Neural cell (in vitro differentiated cells): ENCODE results near the gene TIMM17B.

ENCODE experiments used
- CTCF ChIP-seq: fragments of 450-650 bp; IDR thresholded peaks from 2 replicates; pipeline ENCODE4 v1.5.1; 2014; ENCODE audit warnings: antibody characterized with exemption, mild to moderate bottlenecking, moderate library complexity; ENCODE audit not compliant: poor library complexity, severe bottlenecking
- EZH2 ChIP-seq: fragments of 200-600, 300-800 bp; shearing (Covaris generic), sonication (generic); IDR thresholded peaks from 2 replicates; pipeline ENCODE4 v1.6.1; 2014; ENCODE audit warnings: antibody characterized with exemption, low read length, borderline replicate concordance, mild to moderate bottlenecking; ENCODE audit not compliant: insufficient read depth, poor library complexity, severe bottlenecking
- POLR2AphosphoS5 ChIP-seq: IDR thresholded peaks from 2 replicates; pipeline ENCODE4 v1.6.1; 2012
- RAD21 ChIP-seq: fragments of 450-650 bp; conservative IDR thresholded peaks from 2 replicates; pipeline ENCODE4 v1.6.1; 2014; ENCODE audit warnings: antibody characterized with exemption, mild to moderate bottlenecking, moderate library complexity
- TAF1 ChIP-seq: IDR thresholded peaks from 2 replicates; pipeline ENCODE4 v1.6.1; 2012; ENCODE audit warnings: low read depth
- TF ChIP-seq, protein P1 (sequence below): IDR thresholded peaks from 2 replicates; pipeline ENCODE4 v1.6.1; 2012; ENCODE audit warnings: borderline replicate concordance

- no peak for TF ChIP-seq CTCF
- TF ChIP-seq, protein P1, sequence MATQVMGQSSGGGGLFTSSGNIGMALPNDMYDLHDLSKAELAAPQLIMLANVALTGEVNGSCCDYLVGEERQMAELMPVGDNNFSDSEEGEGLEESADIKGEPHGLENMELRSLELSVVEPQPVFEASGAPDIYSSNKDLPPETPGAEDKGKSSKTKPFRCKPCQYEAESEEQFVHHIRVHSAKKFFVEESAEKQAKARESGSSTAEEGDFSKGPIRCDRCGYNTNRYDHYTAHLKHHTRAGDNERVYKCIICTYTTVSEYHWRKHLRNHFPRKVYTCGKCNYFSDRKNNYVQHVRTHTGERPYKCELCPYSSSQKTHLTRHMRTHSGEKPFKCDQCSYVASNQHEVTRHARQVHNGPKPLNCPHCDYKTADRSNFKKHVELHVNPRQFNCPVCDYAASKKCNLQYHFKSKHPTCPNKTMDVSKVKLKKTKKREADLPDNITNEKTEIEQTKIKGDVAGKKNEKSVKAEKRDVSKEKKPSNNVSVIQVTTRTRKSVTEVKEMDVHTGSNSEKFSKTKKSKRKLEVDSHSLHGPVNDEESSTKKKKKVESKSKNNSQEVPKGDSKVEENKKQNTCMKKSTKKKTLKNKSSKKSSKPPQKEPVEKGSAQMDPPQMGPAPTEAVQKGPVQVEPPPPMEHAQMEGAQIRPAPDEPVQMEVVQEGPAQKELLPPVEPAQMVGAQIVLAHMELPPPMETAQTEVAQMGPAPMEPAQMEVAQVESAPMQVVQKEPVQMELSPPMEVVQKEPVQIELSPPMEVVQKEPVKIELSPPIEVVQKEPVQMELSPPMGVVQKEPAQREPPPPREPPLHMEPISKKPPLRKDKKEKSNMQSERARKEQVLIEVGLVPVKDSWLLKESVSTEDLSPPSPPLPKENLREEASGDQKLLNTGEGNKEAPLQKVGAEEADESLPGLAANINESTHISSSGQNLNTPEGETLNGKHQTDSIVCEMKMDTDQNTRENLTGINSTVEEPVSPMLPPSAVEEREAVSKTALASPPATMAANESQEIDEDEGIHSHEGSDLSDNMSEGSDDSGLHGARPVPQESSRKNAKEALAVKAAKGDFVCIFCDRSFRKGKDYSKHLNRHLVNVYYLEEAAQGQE: no peak
- TF ChIP-seq POLR2AphosphoS5: no peak
- TF ChIP-seq EZH2: no peak
- no peak for TF ChIP-seq TAF1
- TF ChIP-seq RAD21: no peak
Measured at GRCh38 chrX:48902776-48903175, 5.2 kb upstream of the TIMM17B start.
